HEK293 (cell line): ENCODE results near the gene KYAT1.
A peak's percentile ranks its signal among the peaks of the same experiment; 100 is the strongest.

ENCODE experiments used
- CTCF ChIP-seq: fragments of 450-650 bp; formaldehyde crosslinking; IDR thresholded peaks from 2 replicates; pipeline ENCODE4 v1.5.1; 2016; ENCODE audit warnings: missing biosample characterization, missing genetic modification characterization
- EGR2 ChIP-seq: fragments of 450-650 bp; formaldehyde crosslinking; IDR thresholded peaks from 2 replicates; pipeline ENCODE4 v1.5.1; 2016; ENCODE audit warnings: low read depth, missing biosample characterization, missing genetic modification characterization
- GFI1B ChIP-seq: fragments of 450-650 bp; formaldehyde crosslinking; IDR thresholded peaks from 2 replicates; pipeline ENCODE4 v1.5.1; 2016; ENCODE audit warnings: missing biosample characterization, missing genetic modification characterization
- KLF16 ChIP-seq: fragments of 450-650 bp; formaldehyde crosslinking; IDR thresholded peaks from 2 replicates; pipeline ENCODE4 v1.5.1; 2017; ENCODE audit warnings: missing biosample characterization, missing genetic modification characterization
- MEIS1 ChIP-seq: sonication (generic); formaldehyde crosslinking; IDR thresholded peaks from 2 replicates; pipeline ENCODE4 v1.8.1; 2022; ENCODE audit warnings: missing genetic modification reagents, mild to moderate bottlenecking, borderline replicate concordance
- SETDB1 ChIP-seq: IDR thresholded peaks from one replicate; pipeline ENCODE4 v1.6.1; 2017; ENCODE audit warnings: mild to moderate bottlenecking, low read length, moderate library complexity, mixed read lengths; ENCODE audit not compliant: insufficient read length
- SP7 ChIP-seq: fragments of 450-650 bp; formaldehyde crosslinking; IDR thresholded peaks from 2 replicates; pipeline ENCODE4 v1.5.1; 2016; ENCODE audit warnings: missing biosample characterization, missing genetic modification characterization
- ZBTB26 ChIP-seq: fragments of 450-650 bp; formaldehyde crosslinking; optimal IDR thresholded peaks from 2 replicates; pipeline ENCODE3; 2016; ENCODE audit warnings: missing biosample characterization, mild to moderate bottlenecking, missing genetic modification characterization
- ZBTB48 ChIP-seq: fragments of 450-650 bp; formaldehyde crosslinking; IDR thresholded peaks from 2 replicates; pipeline ENCODE4 v1.5.1; 2016; ENCODE audit warnings: missing biosample characterization, missing genetic modification characterization
- ZFP41 ChIP-seq: fragments of 450-650 bp; formaldehyde crosslinking; IDR thresholded peaks from 2 replicates; pipeline ENCODE4 v1.5.1; 2016; ENCODE audit warnings: missing biosample characterization, missing genetic modification characterization, borderline replicate concordance
- ZIC2 ChIP-seq: fragments of 450-650 bp; formaldehyde crosslinking; IDR thresholded peaks from 2 replicates; pipeline ENCODE4 v1.5.1; 2016; ENCODE audit warnings: missing biosample characterization, missing genetic modification characterization
- ZNF184 ChIP-seq: fragments of 450-650 bp; IDR thresholded peaks from 2 replicates; pipeline ENCODE4 v1.5.1; 2018; ENCODE audit warnings: missing biosample characterization, mild to moderate bottlenecking, missing genetic modification characterization
- ZNF2 ChIP-seq: fragments of 450-650 bp; formaldehyde crosslinking; IDR thresholded peaks from 2 replicates; pipeline ENCODE4 v1.5.1; 2016; ENCODE audit warnings: missing biosample characterization, missing genetic modification characterization
- ZNF266 ChIP-seq: fragments of 450-650 bp; formaldehyde crosslinking; IDR thresholded peaks from 2 replicates; pipeline ENCODE4 v1.5.1; 2016; ENCODE audit warnings: missing biosample characterization, missing genetic modification characterization, low read depth
- ZNF302 ChIP-seq: fragments of 450-650 bp; formaldehyde crosslinking; IDR thresholded peaks from 2 replicates; pipeline ENCODE4 v1.5.1; 2016; ENCODE audit warnings: missing biosample characterization, missing genetic modification characterization, low read depth
- ZNF48 ChIP-seq: fragments of 450-650 bp; formaldehyde crosslinking; IDR thresholded peaks from 2 replicates; pipeline ENCODE4 v1.5.1; 2016; ENCODE audit warnings: missing biosample characterization, missing genetic modification characterization
- ZNF529 ChIP-seq: fragments of 450-650 bp; formaldehyde crosslinking; IDR thresholded peaks from 2 replicates; pipeline ENCODE4 v1.5.1; 2017; ENCODE audit warnings: missing genetic modification characterization, missing biosample characterization; ENCODE audit not compliant: insufficient replicate concordance
- ZNF596 ChIP-seq: fragments of 450-650 bp; IDR thresholded peaks from 2 replicates; pipeline ENCODE4 v1.5.0; 2018; ENCODE audit warnings: missing biosample characterization, mild to moderate bottlenecking, missing genetic modification characterization, moderate library complexity
- ZNF777 ChIP-seq: fragments of 450-650 bp; formaldehyde crosslinking; IDR thresholded peaks from 2 replicates; pipeline ENCODE4 v1.5.1; 2017; ENCODE audit warnings: missing biosample characterization, missing genetic modification characterization, borderline replicate concordance
- ZSCAN16 ChIP-seq: fragments of 450-650 bp; formaldehyde crosslinking; IDR thresholded peaks from 2 replicates; pipeline ENCODE4 v1.5.1; 2016; ENCODE audit warnings: missing biosample characterization, missing genetic modification characterization
- TF ChIP-seq, protein P1 (sequence below): fragments of 450-650 bp; formaldehyde crosslinking; IDR thresholded peaks from 2 replicates; pipeline ENCODE4 v1.5.1; 2017; ENCODE audit warnings: missing biosample characterization, missing genetic modification characterization
- TF ChIP-seq, protein P2 (sequence below): fragments of 450-650 bp; formaldehyde crosslinking; IDR thresholded peaks from 2 replicates; pipeline ENCODE4 v1.5.1; 2016; ENCODE audit warnings: missing biosample characterization, missing genetic modification characterization
- TF ChIP-seq, protein P3 (sequence below): IDR thresholded peaks from 2 replicates; pipeline ENCODE4 v1.6.1; 2011; ENCODE audit warnings: mild to moderate bottlenecking, low read depth, low read length, borderline replicate concordance

KYAT1 gene

GRCh38 chr9:128818839-128819715 lies 62.7 kb downstream of the KYAT1 start (continued):
- TF ChIP-seq CTCF (tag by site-specific recombination) (peak; percentile 47; the same call in 1 of the 2 replicates), SETDB1 (no peak), GFI1B (tag by site-specific recombination) (no peak), ZNF529 (no peak), ZNF2 (tag by site-specific recombination) (0 out of 2 replicates have a peak, but pooled peaks have one; percentile 12), KLF16 (tag by site-specific recombination) (no peak; the same call in 1 of the 2 replicates), ZNF48 (tag by site-specific recombination) (no peak), EGR2 (tag by site-specific recombination) (no peak), ZBTB48 (tag by site-specific recombination) (no peak), ZSCAN16 (no peak), ZNF596 (no peak), ZNF777 (tag by site-specific recombination) (no peak), MEIS1 (CRISPR knock-in tag) (no peak), SP7 (tag by site-specific recombination) (peak; percentile 14; the same call in 1 of the 2 replicates), ZNF266 (no peak), ZNF184 (tag by site-specific recombination) (no peak), ZFP41 (tag by site-specific recombination) (no peak), ZNF302 (tag by site-specific recombination) (no peak), ZIC2 (tag by site-specific recombination) (0 out of 2 replicates have a peak, but pooled peaks have one; percentile 11), ZBTB26 (tag by site-specific recombination) (peak; percentile 96)
- TF ChIP-seq, protein P1, sequence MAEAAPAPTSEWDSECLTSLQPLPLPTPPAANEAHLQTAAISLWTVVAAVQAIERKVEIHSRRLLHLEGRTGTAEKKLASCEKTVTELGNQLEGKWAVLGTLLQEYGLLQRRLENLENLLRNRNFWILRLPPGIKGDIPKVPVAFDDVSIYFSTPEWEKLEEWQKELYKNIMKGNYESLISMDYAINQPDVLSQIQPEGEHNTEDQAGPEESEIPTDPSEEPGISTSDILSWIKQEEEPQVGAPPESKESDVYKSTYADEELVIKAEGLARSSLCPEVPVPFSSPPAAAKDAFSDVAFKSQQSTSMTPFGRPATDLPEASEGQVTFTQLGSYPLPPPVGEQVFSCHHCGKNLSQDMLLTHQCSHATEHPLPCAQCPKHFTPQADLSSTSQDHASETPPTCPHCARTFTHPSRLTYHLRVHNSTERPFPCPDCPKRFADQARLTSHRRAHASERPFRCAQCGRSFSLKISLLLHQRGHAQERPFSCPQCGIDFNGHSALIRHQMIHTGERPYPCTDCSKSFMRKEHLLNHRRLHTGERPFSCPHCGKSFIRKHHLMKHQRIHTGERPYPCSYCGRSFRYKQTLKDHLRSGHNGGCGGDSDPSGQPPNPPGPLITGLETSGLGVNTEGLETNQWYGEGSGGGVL: no peak
- TF ChIP-seq, protein P2, sequence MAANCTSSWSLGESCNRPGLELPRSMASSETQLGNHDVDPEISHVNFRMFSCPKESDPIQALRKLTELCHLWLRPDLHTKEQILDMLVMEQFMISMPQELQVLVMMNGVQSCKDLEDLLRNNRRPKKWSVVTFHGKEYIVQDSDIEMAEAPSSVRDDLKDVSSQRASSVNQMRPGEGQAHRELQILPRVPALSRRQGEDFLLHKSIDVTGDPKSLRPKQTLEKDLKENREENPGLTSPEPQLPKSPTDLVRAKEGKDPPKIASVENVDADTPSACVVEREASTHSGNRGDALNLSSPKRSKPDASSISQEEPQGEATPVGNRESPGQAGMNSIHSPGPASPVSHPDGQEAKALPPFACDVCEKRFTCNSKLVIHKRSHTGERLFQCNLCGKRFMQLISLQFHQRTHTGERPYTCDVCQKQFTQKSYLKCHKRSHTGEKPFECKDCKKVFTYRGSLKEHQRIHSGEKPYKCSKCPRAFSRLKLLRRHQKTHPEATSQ (tag by site-specific recombination): no peak
- TF ChIP-seq, protein P3, sequence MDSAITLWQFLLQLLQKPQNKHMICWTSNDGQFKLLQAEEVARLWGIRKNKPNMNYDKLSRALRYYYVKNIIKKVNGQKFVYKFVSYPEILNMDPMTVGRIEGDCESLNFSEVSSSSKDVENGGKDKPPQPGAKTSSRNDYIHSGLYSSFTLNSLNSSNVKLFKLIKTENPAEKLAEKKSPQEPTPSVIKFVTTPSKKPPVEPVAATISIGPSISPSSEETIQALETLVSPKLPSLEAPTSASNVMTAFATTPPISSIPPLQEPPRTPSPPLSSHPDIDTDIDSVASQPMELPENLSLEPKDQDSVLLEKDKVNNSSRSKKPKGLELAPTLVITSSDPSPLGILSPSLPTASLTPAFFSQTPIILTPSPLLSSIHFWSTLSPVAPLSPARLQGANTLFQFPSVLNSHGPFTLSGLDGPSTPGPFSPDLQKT: no peak
